NCI-H1694 treated with DMSO at 0.1 percent for 48 hours (cell line): ENCODE data around the gene GRK4.
"Not testable (repeated sequence)": the region's sequence is repeated elsewhere in the genome, so short reads cannot be mapped to it uniquely, and the experiment has no call there.

Source experiments
- DNase-seq: peaks from one replicate; lab custom pipeline; 2025; lab: John Stamatoyannopoulos, UW

GRK4 gene

GRCh38 chr4:2963175-2963965, at the start of gene GRK4, which contains the start of gene NOP14:
TSS of gene GRK4 (plus strand) at chr4:2963571. CDS start at chr4:2964071, 500 bp downstream.
TSS of gene NOP14 (minus strand) at chr4:2963406. CDS start at chr4:2963319, 87 bp downstream.
- DNase-seq: peak; percentile 95

GRCh38 chr4:2914256-2915126, 48.9 kb upstream of the GRK4 start:
- DNase-seq: no peak

GRCh38 chr4:2915789-2916188, 47.6 kb upstream of the GRK4 start:
- DNase-seq: no peak

DNA sequence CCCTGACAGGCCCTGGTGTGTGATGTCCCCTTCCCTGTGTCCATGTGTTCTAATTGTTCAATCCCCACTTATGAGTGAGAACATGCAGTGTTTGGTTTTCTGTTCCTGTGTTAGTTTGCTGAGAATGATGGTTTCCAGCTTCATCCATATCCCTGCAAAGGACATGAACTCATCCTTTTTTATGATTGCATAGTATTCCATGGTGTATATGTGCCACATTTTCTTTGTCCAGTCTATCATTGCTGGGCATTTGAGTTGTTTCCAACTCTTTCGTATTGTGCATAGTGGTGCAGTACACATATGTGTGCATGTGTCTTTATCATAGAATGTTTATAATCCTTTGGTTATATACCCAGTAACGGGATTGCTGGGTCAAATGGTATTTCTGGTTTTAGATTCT, 46.7 kb upstream of the GRK4 start:
- DNase-seq: not testable (repeated sequence)

DNA sequence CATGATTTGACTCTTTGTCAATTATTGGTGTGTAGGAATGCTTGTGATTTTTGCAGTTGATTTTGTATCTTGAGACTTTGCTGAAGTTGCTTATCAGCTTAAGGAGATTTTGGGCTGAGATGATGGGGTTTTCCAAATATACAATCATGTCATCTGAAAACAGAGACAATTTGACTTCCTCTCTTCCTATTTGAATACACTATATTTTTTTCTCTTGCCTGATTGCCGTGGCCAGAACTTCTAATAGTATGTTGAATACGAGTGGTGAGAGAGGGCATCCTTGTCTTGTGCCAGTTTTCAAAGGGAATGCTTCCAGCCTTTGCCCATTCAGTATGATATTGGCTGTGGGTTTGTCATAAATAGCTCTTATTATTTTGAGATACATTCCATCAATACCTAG, 45.1 kb upstream of the GRK4 start:
- DNase-seq: not testable (repeated sequence)

DNA sequence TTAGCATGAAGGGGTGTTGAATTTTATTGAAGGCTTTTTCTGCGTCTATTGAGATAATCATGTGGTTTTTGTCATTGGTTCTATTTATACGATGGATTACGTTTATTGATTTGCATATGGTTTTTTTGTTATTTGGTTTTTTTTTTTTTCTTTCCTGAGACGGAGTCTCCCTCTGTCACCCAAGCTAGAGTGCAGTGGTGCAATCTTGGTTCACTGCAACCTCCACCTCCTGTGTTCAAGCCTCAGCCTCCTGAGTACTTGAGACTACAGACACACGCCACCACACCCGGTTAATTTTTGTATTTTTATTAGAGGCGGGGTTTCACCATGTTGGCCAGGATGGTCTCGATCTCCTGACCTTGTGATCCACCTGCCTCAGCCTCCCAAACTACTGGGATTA, 44.7 kb upstream of the GRK4 start:
- not testable (repeated sequence) for DNase-seq

- DNase-seq: not testable (repeated sequence)
Observed at GRCh38 chr4:2922453-2923101, 40.8 kb upstream of the GRK4 start.

DNA sequence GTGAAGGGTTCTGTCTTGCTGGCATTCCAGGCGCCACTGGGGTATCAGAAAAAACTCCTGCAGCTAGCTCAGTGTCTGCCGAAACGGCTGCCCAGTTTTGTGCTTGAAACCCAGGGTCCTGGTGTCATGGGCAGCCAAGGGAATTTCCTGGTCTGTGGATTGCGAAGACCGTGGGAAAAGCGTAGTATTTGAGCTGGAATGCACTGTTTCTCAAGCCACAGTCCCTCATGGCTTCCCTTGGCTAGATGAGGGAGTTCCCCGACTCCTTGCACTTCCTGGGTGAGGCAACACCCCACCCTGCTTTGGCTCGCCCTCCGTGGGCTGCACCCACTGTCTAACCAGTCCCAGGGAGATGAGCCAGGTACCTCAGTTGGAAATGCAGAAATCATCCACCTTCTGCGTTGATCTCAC, 40.2 kb upstream of the GRK4 start:
- no peak for DNase-seq

- DNase-seq: no peak
Observed at GRCh38 chr4:2923668-2924173, 39.6 kb upstream of the GRK4 start.

GRCh38 chr4:2924286-2924685, 39.1 kb upstream of the GRK4 start:
- DNase-seq: no peak

- DNase-seq: no peak
Observed at GRCh38 chr4:2924765-2925301, 38.5 kb upstream of the GRK4 start.

DNA sequence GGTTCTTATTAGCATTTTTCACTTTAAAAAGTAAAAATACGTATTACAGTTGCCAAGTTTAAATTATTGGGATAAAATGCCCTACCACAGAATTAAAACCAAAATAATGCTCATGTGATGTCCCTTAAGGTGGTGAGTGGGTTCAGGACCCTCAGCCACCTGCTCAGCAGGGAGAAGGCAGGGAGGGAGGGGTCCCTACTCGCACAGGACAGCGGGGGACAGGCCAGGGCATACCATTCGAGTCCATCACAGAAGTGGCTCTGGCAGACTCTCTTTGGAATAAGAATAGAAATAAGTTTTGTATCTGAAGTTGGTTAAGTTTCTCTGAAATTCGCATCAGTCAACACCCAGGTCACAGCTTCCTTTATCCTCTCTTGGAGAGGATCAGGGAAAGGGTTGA, 37.9 kb upstream of the GRK4 start:
- no peak for DNase-seq

DNA sequence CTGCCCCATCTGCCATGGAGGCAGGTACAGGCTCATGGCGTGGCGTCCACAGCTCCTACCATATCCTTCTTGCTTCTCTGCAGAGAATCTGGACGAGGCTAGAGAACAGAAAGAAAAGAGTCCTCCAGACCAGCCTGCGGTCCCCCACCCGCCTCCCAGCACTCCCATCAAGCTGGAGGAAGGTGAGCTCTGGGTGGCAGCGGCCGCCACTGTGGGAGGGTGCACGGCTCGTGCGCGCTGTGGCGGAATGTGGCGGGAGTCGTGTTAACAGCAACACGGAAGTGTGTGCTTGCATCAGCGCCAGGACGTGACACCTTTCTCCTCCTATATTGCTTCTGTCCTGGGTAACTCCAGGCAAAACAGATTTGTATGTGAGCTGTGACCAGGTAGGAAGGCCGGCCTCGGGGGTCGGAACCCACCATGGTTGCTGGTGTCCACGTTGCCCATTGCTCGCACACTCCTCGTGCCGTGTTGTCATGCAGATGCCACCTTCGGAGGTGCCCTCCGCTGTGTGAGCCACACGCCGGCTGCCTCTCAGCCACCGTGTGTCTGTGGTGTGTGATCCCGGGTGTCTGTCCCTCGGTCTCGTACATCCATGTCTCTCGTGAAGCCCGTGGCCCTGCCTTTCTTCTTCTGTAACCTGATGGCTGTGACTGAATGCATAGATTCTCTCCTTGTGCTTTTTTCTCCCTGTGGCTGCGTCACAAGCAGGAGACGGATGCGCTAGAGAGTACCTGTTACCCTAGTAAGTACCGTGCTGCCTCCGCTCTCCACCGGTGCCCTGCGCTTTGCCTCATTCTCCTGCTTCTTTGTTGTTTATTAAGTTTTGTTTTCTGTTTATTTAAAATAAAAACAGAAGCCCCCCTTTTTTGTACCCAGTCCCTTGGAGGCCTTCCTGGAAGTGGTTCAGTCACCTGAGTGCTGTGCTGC, 37.2 kb upstream of the GRK4 start:
- no peak for DNase-seq

GRCh38 chr4:2927016-2927695, 36.2 kb upstream of the GRK4 start:
- DNase-seq: no peak

- DNase-seq: no peak
Observed at GRCh38 chr4:2927696-2928075, 35.7 kb upstream of the GRK4 start.

- no peak for DNase-seq
Observed at GRCh38 chr4:2928242-2929176, 34.9 kb upstream of the GRK4 start.

DNA sequence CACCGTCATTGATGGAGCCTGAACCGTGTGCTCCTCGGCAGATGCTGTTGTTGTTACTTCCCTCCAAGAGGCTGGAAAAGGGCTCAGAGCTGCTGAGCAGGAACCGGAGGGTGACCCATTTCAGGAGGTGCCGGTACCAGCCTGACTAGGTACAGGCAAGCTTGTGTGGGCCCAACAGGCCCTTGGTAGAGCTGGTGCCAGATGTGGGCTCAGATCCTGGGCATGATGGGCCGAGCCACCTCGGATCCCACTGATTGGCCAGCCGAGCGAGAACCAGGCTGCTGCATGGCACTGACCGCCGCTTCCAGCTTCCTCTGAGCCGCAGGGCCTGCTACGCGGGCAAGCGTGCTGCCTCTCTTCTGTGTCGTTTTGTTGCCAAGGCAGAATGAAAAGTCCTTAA, 33.9 kb upstream of the GRK4 start:
- no peak for DNase-seq

- no peak for DNase-seq
Observed at GRCh38 chr4:2930135-2930757, 33.1 kb upstream of the GRK4 start.
